Nephron (organoid): ENCODE measurements around the gene MTUS2.

ENCODE experiments used
- H3K27ac Mint-ChIP-seq, 3 experiments: 2 replicates each; pipeline ENCODE4 v1.8.0; 2020; ENCODE audit warnings: mixed read lengths in 3 of 3, mild to moderate bottlenecking in 2 of 3, moderate library complexity in 1 of 3
- H3K27me3 Mint-ChIP-seq: 2 replicates; pipeline ENCODE4 v1.8.0; 2021; ENCODE audit warnings: low read depth, mild to moderate bottlenecking, moderate library complexity, mixed read lengths
- H3K36me3 Mint-ChIP-seq: 2 replicates; pipeline ENCODE4 v1.8.0; 2020; ENCODE audit warnings: low read depth, mixed read lengths
- H3K4me1 Mint-ChIP-seq: 2 replicates; pipeline ENCODE4 v1.8.0; 2020; ENCODE audit warnings: mixed read lengths
- H3K4me3 Mint-ChIP-seq, 3 experiments: 2 replicates each; pipeline ENCODE4 v1.8.0; 2020; ENCODE audit warnings: mild to moderate bottlenecking in 3 of 3, mixed read lengths in 3 of 3, moderate library complexity in 2 of 3
- H3K9me3 Mint-ChIP-seq: 2 replicates; pipeline ENCODE4 v1.8.0; 2020; ENCODE audit warnings: mixed read lengths
- TF ChIP-seq, protein P1 (sequence below), 3 experiments: fragments of 200-600 bp; sonication (generic); IDR thresholded peaks; one replicate each; pipeline ENCODE4 v1.5.0; 2021; ENCODE audit warnings: antibody characterized with exemption in 3 of 3; ENCODE audit not compliant: unreplicated experiment in 3 of 3

MTUS2 gene

DNA sequence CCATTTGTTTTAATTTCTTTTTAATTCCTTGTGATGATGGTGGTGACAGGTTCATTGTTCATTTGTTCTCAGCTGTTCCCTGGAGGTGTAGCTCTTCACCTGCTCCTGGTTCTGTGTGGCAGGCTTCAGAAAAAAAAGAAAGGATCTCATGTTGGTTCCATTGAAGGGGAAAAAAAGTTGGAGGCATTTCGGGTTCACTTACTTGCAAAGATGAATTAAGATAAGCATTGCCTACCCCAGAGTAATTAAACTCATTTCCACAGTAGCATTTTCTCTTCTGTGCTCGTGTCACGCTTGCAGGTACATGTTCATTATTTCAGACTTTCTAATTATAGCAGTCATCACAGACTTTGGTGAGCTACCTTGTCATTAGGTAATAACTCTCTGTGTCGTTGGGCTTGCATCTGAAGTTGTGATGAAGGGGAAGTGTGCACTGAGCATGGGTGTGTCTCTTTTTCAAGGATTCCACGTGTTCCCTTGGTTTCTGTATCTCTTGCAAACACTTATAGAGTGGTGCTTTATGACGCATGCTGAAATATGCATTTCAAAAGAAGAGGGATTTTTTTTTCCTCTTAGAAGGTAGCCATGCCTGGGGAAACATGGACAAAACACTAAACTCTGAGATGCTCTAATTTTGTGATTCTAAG lies 69.1 kb downstream of the MTUS2 start:
- no peak overlapping the region for H3K4me3 Mint-ChIP-seq
- H3K27ac Mint-ChIP-seq = no peak overlapping the region

DNA sequence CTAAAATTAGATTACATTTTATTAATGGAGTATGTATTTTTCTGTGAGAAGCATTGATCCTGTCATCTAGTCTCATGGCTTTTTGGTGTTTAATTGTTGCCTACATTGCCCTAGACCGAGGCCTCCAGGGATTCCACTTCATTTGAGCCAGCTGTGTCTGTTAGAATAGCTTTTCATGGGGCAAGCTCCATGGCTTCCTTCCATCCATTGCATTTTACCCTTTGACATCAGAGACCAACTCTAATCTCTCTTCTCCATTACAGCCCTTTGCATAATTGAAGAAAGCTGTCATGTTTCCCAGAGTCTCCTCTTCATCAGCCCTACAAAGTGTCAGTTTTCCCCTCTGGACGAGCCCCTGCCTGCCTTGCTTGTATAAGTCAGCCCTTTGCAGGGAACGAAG lies 70.6 kb downstream of the MTUS2 start:
- peaks cover 4% of the 10 kb centered on the region for H3K9me3 Mint-ChIP-seq
- H3K27me3 Mint-ChIP-seq = peaks cover 6% of the 10 kb centered on the region
- no peak overlapping the region for H3K27ac Mint-ChIP-seq
- H3K4me1 Mint-ChIP-seq = no peaks in the 10 kb centered on the region
- H3K4me3 Mint-ChIP-seq = no peak overlapping the region
- TF ChIP-seq, protein P1, sequence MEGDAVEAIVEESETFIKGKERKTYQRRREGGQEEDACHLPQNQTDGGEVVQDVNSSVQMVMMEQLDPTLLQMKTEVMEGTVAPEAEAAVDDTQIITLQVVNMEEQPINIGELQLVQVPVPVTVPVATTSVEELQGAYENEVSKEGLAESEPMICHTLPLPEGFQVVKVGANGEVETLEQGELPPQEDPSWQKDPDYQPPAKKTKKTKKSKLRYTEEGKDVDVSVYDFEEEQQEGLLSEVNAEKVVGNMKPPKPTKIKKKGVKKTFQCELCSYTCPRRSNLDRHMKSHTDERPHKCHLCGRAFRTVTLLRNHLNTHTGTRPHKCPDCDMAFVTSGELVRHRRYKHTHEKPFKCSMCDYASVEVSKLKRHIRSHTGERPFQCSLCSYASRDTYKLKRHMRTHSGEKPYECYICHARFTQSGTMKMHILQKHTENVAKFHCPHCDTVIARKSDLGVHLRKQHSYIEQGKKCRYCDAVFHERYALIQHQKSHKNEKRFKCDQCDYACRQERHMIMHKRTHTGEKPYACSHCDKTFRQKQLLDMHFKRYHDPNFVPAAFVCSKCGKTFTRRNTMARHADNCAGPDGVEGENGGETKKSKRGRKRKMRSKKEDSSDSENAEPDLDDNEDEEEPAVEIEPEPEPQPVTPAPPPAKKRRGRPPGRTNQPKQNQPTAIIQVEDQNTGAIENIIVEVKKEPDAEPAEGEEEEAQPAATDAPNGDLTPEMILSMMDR (IDR thresholded peaks at IDR 0.05; ENCODE audit: unreplicated experiment in 3 of 3) = no peak
- no peaks in the 10 kb centered on the region for H3K36me3 Mint-ChIP-seq

More for the DNA sequence above, 69.1 kb downstream of the MTUS2 start:
- Mint-ChIP-seq H3K9me3 (no peaks in the 10 kb centered on the region), H3K27me3 (peaks cover 6% of the 10 kb centered on the region), H3K4me1 (no peaks in the 10 kb centered on the region), H3K36me3 (no peaks in the 10 kb centered on the region)
- TF ChIP-seq, protein P1 (IDR thresholded peaks at IDR 0.05; ENCODE audit: unreplicated experiment in 3 of 3) = no peak

DNA sequence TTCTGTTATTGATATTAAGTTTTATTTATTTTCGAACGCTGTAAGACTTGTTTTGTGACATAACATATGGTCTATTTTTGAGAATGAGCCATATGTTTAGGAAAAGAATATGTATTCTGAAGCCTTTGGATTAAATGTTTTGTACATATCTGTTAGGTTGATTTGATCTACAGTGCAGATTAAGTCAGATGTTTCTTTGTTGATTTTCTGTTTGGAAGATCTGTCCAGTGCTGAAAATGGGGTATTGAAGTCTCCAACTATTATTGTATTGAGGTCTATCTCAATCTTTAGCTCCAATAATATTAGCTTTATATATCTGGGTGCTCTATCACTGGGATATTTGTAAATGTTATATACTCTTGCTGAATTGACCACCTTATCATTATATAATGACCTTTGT lies 97.9 kb downstream of the MTUS2 start:
- H3K4me1 Mint-ChIP-seq = no peaks in the 10 kb centered on the region
- TF ChIP-seq, protein P1 (IDR thresholded peaks at IDR 0.05; ENCODE audit: unreplicated experiment in 3 of 3) = no peak
- H3K4me3 Mint-ChIP-seq = no peak overlapping the region
- H3K36me3 Mint-ChIP-seq = no peaks in the 10 kb centered on the region
- peaks cover 43% of the 10 kb centered on the region for H3K9me3 Mint-ChIP-seq
- H3K27ac Mint-ChIP-seq = no peak overlapping the region
- H3K27me3 Mint-ChIP-seq = no peaks in the 10 kb centered on the region

DNA sequence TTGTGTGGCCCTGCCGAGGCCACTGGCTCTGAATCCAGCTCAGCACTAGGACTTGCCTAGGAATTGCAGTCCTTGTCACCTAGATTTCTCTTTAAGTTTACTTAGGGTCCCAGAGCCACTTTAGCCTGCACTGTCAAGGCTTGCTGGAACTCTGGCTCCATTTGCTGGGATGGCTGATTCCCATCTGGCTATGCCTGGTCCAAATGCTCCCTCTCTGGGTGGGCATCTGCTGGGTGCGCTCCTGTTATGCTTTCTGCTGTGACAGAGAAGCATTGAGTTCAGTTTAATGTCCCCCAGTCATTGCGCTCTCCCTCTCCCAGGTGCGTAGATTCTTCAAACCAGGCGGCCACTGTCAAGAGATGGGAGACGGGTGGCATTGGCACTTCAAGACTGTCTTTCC lies 102.2 kb downstream of the MTUS2 start:
- Mint-ChIP-seq H3K36me3 (no peaks in the 10 kb centered on the region), H3K27me3 (no peaks in the 10 kb centered on the region), H3K9me3 (peaks cover 13% of the 10 kb centered on the region), H3K27ac (no peak overlapping the region), H3K4me1 (no peaks in the 10 kb centered on the region), H3K4me3 (no peak overlapping the region)
- TF ChIP-seq, protein P1 (IDR thresholded peaks at IDR 0.05; ENCODE audit: unreplicated experiment in 3 of 3) = no peak

DNA sequence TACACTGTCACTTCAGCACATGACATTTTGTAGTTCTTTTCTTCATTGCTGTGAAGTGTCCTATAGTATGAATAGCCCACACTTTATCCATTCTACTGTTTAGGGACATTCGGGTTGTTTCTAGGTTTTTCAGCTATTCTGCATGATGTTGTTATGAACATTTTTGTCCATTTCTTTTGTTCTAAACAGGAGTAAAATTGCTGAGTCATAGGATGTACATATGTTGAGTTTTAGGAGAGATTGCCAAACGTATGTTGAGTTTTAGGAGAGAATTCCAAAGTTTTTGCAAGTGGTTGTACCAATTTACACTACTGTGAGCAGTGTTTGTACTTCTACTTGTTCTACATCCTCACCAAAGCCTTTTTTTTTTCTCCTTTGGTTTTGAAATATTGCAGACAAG lies 115.0 kb downstream of the MTUS2 start:
- no peaks in the 10 kb centered on the region for H3K36me3 Mint-ChIP-seq
- TF ChIP-seq, protein P1 (IDR thresholded peaks at IDR 0.05; ENCODE audit: unreplicated experiment in 3 of 3) = no peak
- H3K9me3 Mint-ChIP-seq = no peaks in the 10 kb centered on the region
- H3K4me3 Mint-ChIP-seq = no peak overlapping the region
- H3K4me1 Mint-ChIP-seq = no peaks in the 10 kb centered on the region
- H3K27me3 Mint-ChIP-seq = no peaks in the 10 kb centered on the region
- no peak overlapping the region for H3K27ac Mint-ChIP-seq

DNA sequence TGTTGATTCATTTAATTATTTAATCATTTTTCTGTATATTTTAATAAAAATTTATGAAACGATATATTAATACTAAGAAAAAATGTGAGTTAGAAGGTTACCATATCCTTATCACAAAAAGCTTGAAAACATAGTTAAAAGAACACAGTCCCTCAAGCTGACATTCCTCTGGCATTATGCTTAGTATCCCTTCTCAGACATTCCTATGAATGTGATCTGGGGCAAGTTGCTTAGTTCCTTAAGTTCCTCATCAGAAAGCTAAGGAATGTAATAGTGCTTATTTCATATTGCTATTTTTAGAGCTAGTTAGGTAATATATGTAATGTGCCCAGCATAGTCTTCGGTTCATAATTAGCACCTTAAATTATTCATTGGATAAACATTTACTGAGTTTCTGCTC lies 122.8 kb downstream of the MTUS2 start:
- H3K4me3 Mint-ChIP-seq = no peak overlapping the region
- H3K27ac Mint-ChIP-seq = no peak overlapping the region
- no peaks in the 10 kb centered on the region for H3K4me1 Mint-ChIP-seq
- TF ChIP-seq, protein P1 (IDR thresholded peaks at IDR 0.05; ENCODE audit: unreplicated experiment in 3 of 3) = no peak
- peaks cover 4% of the 10 kb centered on the region for H3K27me3 Mint-ChIP-seq
- H3K9me3 Mint-ChIP-seq = no peaks in the 10 kb centered on the region
- H3K36me3 Mint-ChIP-seq = no peaks in the 10 kb centered on the region
